HepG2 (cell line): ENCODE data around the gene TATDN3. TPM values are rescaled to one million over a fixed set of nuclear protein-coding genes. Genes with fewer than 3 reads are reported as not detected.

Experiments used
- AHDC1 ChIP-seq: sonication (generic); formaldehyde crosslinking; IDR thresholded peaks from 2 replicates; pipeline ENCODE4 v1.5.1; 2020; ENCODE audit warnings: mild to moderate bottlenecking, missing genetic modification reagents, borderline replicate concordance
- AHR ChIP-seq: IDR thresholded peaks from 2 replicates; pipeline ENCODE4 v1.6.1; 2018; ENCODE audit warnings: missing genetic modification reagents, missing compliant biosample characterization
- ATF3 ChIP-seq: sonication (generic); formaldehyde crosslinking; IDR thresholded peaks from 2 replicates; pipeline ENCODE4 v1.4.0; 2020; ENCODE audit warnings: missing genetic modification reagents
- BCL3 ChIP-seq: sonication (generic); formaldehyde crosslinking; IDR thresholded peaks from 2 replicates; pipeline ENCODE4 v1.5.1; 2020; ENCODE audit warnings: mild to moderate bottlenecking, missing genetic modification reagents, moderate library complexity
- BRD4 ChIP-seq: sonication (generic); formaldehyde crosslinking; IDR thresholded peaks from 2 replicates; pipeline ENCODE4 v1.4.0; 2020; ENCODE audit warnings: missing genetic modification reagents
- MIER2 ChIP-seq: IDR thresholded peaks from 2 replicates; pipeline ENCODE4 v1.6.1; 2016; ENCODE audit warnings: missing biosample characterization, missing genetic modification reagents
- NKX3-1 ChIP-seq: sonication (generic); formaldehyde crosslinking; IDR thresholded peaks from 2 replicates; pipeline ENCODE4 v1.5.0; 2020; ENCODE audit warnings: missing genetic modification reagents
- RAD51 ChIP-seq: fragments of 450-650 bp; IDR thresholded peaks from 2 replicates; pipeline ENCODE4 v1.6.1; 2016; ENCODE audit warnings: borderline replicate concordance
- RFX3 ChIP-seq: IDR thresholded peaks from 2 replicates; pipeline ENCODE4 v1.6.1; 2016; ENCODE audit warnings: missing biosample characterization, missing genetic modification reagents
- RFX5 ChIP-seq: IDR thresholded peaks from 2 replicates; pipeline ENCODE4 v1.6.1; 2011; ENCODE audit warnings: low read depth, low read length, improper control_type of control experiment
- TRIM22 ChIP-seq: fragments of 450-650 bp; IDR thresholded peaks from 2 replicates; pipeline ENCODE4 v1.6.1; 2017
- ZFP36L1 ChIP-seq: sonication (generic); formaldehyde crosslinking; IDR thresholded peaks from 2 replicates; pipeline ENCODE4 v1.8.0; 2022; ENCODE audit warnings: mild to moderate bottlenecking, missing genetic modification reagents, moderate library complexity
- ZGPAT ChIP-seq: IDR thresholded peaks from 2 replicates; pipeline ENCODE4 v1.6.1; 2016; ENCODE audit warnings: mild to moderate bottlenecking
- ZNF280D ChIP-seq: sonication (generic); formaldehyde crosslinking; IDR thresholded peaks from 2 replicates; pipeline ENCODE4 v1.5.1; 2020; ENCODE audit warnings: mild to moderate bottlenecking, missing genetic modification reagents
- ZNF317 ChIP-seq: sonication (generic); formaldehyde crosslinking; IDR thresholded peaks from 2 replicates; pipeline ENCODE4 v1.5.0; 2020; ENCODE audit warnings: mild to moderate bottlenecking, missing genetic modification reagents
- ZNF331 ChIP-seq: sonication (generic); formaldehyde crosslinking; IDR thresholded peaks from 2 replicates; pipeline ENCODE4 v1.4.0; 2020; ENCODE audit warnings: missing genetic modification reagents
- polyA plus RNA-seq, 8 experiments: library from polyadenylated mRNA; depleted of rRNA in 3 of 8; stranded (reverse) in 7 of 8; unstranded in 1 of 8; fragments of >200 nt; fragmentation: Illumina TruSeq in 4 of 8; extraction: Trizol in 4 of 8; gene quantifications; 2 replicates each; pipeline versions ENCODE4 v1.2.1 to v1.2.3, GENCODE V29; 2011 to 2016; ENCODE audit warnings: low read depth in 4 of 8, missing spikeins in 1 of 8, mixed read lengths in 1 of 8; ENCODE audit not compliant: insufficient read depth in 1 of 8
- total RNA-seq, 5 experiments: library from RNA; depleted of rRNA; stranded (reverse); fragments of >200 nt; fragmentation: Illumina TruSeq; extraction: Trizol; gene quantifications; 2 replicates each; pipeline ENCODE4 v1.2.3, GENCODE V29; 2016; ENCODE audit warnings: low read depth in 1 of 5

The TATDN3 gene
- total and polyA plus RNA-seq, 2 of the 13 experiments (the other 11 are each of a cell fraction or from before 2014, with no cell fraction given) = 7.3 to 8.6 TPM

- no peak for TF ChIP-seq TRIM22
- TF ChIP-seq AHR = peak; percentile 29; the same call in 1 of the 2 replicates
- TF ChIP-seq NKX3-1 = peak; percentile 78
- no peak; the same call in 1 of the 2 replicates for TF ChIP-seq BCL3
- TF ChIP-seq RAD51 = no peak
- peak; percentile 82; the same call in 1 of the 2 replicates for TF ChIP-seq MIER2 (CRISPR knock-in tag)
- TF ChIP-seq ZNF331 (CRISPR knock-in tag) = peak; percentile 94
- TF ChIP-seq ZFP36L1 (CRISPR knock-in tag) = peak; percentile 57; the same call in 1 of the 2 replicates
- TF ChIP-seq ATF3 (CRISPR knock-in tag) = peak; percentile 66; the same call in 1 of the 2 replicates
- TF ChIP-seq RFX5 = no peak
- peak; percentile 89; the same call in 1 of the 2 replicates for TF ChIP-seq AHDC1
- peak; percentile 90 for TF ChIP-seq ZNF317 (CRISPR knock-in tag)
- peak; percentile 36; the same call in 1 of the 2 replicates for TF ChIP-seq RFX3
- peak; percentile 92 for TF ChIP-seq BRD4 (CRISPR knock-in tag)
- TF ChIP-seq ZNF280D = peak; percentile 98
- peak; percentile 99 for TF ChIP-seq ZGPAT (CRISPR knock-in tag)
Measured at GRCh38 chr1:212791676-212792395, at the start of gene TATDN3, which contains the start of gene NSL1 (continued).
